Choroid plexus epithelial cell (primary cell): ENCODE results near the gene RNF11.
"Not testable (repeated sequence)": the region's sequence is repeated elsewhere in the genome, so short reads cannot be mapped to it uniquely, and the experiment has no call there.

Experiments
- DNase-seq: peaks from one replicate; pipeline ENCODE4 v3.0.0-alpha.2; 2010; ENCODE audit warnings: low read depth
- H3K4me3 ChIP-seq: 2 replicates; pipeline ENCODE4 v1.5.1; 2011; ENCODE audit warnings: low read depth, mild to moderate bottlenecking, control low read depth, low read length, moderate library complexity
- TF ChIP-seq, protein P1 (sequence below): conservative IDR thresholded peaks from 2 replicates; pipeline ENCODE4 v1.5.1; 2011; ENCODE audit warnings: low read depth, mild to moderate bottlenecking, control low read depth, inconsistent platforms, low read length, moderate library complexity

Gene RNF11

DNA sequence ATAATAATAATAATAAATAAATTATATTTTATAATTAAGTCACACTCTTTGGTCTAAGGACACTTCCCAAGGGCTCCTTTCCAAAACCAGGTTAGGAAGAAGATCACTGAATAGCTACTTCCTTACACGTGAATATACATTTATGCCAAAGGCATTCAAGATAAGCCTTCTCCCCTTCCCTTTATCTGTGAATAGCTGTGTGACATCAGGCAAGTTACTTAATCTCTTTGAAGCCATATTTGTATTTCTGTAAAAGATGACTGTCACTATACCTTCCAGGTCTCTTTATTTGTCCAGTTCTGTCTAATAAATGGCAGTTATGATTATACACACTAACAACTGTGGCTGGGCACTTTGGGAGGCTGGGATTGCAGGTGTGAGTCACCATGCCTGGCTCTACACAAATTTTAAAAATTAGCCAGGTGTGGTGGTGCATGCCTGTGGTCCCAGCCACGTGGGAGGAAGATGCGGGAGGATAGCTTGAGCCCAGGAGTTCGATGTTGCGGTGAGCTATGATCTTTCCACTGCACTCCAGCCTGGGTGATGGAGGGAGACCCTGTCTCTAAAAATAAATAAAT lies 5.5 kb upstream of the RNF11 start:
- H3K4me3 ChIP-seq: no peak overlapping the region
- DNase-seq: no peak
- TF ChIP-seq, protein P1, sequence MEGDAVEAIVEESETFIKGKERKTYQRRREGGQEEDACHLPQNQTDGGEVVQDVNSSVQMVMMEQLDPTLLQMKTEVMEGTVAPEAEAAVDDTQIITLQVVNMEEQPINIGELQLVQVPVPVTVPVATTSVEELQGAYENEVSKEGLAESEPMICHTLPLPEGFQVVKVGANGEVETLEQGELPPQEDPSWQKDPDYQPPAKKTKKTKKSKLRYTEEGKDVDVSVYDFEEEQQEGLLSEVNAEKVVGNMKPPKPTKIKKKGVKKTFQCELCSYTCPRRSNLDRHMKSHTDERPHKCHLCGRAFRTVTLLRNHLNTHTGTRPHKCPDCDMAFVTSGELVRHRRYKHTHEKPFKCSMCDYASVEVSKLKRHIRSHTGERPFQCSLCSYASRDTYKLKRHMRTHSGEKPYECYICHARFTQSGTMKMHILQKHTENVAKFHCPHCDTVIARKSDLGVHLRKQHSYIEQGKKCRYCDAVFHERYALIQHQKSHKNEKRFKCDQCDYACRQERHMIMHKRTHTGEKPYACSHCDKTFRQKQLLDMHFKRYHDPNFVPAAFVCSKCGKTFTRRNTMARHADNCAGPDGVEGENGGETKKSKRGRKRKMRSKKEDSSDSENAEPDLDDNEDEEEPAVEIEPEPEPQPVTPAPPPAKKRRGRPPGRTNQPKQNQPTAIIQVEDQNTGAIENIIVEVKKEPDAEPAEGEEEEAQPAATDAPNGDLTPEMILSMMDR: no peak

DNA sequence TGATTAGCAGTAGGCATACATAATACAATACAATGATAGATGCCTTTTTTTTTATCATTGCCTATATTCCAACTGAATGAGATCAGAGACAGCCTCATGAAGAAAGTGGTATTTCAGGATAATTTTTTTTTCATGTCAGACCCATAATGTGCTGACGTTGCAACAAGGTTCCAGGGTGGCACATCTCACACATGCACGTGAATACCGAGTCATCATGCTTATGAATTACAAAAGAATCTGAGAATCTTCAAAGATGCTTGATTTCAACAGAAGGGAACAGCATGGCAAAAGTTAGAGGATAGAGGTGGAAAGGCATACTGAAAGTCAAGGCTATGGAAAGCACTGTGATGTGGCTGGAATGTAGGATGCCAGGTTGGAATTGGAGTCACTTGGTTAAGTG lies 5.0 kb upstream of the RNF11 start:
- H3K4me3 ChIP-seq: no peak overlapping the region
- peak; percentile 26 for DNase-seq
- TF ChIP-seq, protein P1: no peak

DNA sequence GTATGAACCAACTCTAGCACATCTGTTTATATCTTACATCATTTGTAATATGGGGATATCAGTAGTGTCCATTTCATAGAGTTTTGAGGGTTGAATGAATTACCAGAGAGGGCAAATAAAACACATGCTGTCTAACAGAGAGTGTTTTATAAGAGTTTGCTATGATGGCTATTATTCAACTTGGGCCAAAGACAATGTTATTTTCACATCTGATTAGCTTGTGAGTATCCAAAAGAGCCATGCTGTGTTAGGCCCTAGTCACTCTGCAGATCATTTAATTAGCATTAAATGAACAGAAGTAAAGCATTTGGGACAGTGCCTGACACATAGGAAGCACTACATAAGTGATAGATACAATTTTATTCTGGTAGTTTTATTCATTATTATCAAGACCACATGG lies 4.2 kb upstream of the RNF11 start:
- no peak for DNase-seq
- H3K4me3 ChIP-seq: no peak overlapping the region
- TF ChIP-seq, protein P1: no peak

DNA sequence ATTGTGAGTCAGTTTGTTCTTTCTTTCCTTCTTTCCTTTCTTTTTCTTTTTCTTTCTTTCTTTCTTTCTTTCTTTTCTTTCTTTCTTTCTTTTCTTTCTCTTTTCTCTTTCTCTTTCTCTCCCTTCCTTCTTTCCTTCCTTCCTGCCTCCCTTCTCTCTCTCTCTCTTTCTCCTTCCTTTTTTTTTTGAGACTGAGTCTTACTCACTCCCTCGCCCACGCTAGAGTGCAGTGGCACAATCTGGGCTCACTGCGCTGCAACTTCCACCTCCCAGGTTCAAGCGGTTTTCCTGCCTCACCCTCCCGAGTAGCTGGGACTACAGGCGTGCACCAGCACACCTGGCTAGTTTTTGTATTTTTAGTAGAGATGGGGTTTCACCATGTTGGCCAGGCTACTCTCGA lies 1.8 kb upstream of the RNF11 start:
- DNase-seq, H3K4me3 ChIP-seq: not testable (repeated sequence)

DNA sequence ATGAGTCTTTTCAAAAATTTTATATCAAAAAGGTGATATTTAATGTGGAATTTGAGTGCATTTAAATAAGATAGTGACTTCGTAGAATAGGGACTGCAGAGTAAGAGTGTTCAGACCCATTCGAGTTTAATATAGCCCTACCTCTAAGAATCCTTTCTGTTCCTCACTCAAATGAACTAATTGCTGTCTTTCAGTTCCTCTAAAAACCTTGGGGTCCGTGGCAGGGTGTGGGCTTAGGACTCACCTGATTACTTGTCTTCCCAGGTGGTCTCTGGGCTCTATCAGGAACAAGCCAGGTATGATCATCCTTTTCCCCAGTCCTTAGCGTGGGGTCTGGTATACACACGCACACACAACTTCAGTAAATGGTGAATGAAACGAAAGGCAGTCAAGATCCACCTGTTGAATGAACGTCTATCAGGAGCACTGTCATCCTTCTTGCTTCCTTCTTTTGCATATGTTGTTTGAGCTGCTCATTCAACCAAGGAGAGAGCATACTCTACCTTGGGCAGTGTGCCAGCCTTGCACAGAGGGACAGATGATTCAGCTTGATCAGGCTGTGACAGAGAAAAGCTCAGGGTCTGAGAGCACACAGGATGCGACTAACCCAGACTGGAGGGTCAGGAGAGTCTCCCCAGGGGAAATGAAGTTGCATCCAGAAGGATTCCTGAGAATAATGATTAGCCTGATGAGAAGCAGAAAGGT lies 1.2 kb upstream of the RNF11 start:
- TF ChIP-seq, protein P1: no peak
- H3K4me3 ChIP-seq: no peak overlapping the region
- peak; percentile 41 for DNase-seq

DNA sequence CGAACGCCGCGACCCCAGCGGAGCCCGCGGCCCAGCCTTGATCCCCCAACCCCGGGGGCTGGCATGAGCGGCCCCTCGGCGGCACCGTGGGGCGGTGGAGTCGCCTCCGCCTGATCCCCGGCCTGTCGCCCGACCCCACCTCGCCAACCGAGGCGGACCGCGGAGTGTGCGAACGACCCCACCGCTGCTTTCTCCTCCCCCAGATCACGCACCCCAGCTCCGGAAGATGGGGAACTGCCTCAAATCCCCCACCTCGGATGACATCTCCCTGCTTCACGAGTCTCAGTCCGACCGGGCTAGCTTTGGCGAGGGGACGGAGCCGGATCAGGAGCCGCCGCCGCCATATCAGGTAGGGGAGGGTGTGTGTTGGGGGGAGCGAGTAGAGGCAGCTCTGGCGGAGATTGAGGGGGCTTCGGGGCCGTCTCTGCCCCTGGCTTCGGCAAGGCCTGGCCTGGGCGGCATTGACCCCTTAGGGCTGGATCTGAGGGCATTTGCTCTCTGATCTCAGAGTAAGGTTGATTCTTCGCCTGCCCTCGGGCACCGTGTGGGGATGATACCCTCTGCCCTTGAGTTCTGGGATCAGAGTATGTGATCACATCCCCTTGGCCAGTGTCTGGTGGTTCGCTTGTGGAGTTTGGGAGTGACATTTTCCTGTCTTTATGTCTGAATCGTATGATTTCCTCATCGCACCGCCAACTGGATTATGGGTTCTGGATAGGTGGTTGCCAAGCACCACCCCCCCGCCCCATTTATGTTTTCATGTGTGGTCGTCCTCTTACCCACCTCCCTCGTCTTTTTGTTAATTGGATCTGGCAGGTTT lies 668 bp downstream of the RNF11 start:
- DNase-seq: peak; percentile 62
- H3K4me3 ChIP-seq: peak overlapping the region; percentile 95
- TF ChIP-seq, protein P1: no peak

DNA sequence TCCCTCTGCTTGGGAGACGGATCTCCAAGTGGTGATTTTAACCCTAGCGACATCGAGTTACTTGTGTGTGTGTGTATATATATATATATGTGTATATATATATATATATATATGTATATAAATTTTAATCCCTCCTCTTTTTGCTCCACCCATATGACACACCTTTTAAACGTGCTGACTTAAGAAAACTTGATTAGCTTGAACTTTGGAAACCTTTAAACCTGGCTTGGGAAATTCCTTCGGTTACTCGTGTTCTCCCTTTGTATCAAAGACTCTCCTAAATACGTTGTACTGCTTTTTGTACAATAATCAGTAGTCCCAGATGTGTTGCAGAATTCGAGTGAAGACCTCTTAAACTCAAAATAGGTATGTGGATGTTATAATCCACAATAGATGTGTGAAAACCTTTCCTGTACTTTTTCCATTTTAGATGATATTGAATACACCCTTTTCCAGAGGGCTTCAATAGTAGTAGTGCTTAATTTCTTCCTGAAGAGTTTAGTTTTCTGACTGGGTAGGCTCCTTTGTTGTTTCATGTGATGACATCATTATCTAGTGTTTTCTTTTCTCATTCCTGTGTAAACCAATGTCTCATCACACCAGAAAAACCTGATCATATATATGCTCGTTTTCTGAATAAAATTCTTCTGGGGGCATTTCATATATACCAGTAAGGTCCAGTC lies 1.4 kb downstream of the RNF11 start:
- DNase-seq: peak; percentile 60
- TF ChIP-seq, protein P1: no peak
- peak overlapping the region; percentile 95 for H3K4me3 ChIP-seq
